Measurements from ENCODE around the gene SHB. TPM values are rescaled to one million over a fixed set of nuclear protein-coding genes. Genes with fewer than 3 reads are reported as not detected.

Gene SHB
- total RNA-seq, 1 experiment from 2014 or later: 28.7 TPM

DNA sequence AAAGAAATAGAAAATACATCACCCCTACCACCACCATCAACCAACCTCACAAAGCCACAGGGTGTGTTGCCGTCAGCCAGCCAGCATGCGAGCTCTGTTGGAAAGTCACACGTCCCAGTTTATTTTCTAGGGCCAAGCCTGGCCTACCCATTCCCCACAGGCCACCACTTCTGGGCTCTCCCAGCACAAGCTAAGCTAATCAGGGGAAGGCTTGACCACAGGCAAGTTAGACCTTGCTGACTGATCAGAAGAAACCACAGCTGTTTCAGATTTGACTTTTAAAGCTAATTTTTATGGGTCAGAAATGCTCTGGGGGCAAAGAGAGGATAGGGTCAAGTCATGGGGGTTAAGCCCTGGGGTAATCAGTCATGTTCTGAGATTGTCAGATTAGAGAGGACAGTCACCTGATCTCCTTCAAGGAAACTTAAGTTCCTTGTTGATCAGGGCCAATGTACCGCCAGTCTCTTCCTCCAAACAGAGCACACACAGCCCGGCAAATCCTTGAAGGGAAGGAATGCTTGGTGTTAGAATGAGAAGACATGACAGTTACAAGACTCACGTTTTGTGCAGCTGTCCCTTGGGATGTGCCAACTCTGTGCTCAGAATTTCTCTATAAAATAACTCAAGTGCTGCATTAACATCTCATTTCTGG is 7.6 kb downstream of the SHB start (continued):
- TF ChIP-seq, protein P1, sequence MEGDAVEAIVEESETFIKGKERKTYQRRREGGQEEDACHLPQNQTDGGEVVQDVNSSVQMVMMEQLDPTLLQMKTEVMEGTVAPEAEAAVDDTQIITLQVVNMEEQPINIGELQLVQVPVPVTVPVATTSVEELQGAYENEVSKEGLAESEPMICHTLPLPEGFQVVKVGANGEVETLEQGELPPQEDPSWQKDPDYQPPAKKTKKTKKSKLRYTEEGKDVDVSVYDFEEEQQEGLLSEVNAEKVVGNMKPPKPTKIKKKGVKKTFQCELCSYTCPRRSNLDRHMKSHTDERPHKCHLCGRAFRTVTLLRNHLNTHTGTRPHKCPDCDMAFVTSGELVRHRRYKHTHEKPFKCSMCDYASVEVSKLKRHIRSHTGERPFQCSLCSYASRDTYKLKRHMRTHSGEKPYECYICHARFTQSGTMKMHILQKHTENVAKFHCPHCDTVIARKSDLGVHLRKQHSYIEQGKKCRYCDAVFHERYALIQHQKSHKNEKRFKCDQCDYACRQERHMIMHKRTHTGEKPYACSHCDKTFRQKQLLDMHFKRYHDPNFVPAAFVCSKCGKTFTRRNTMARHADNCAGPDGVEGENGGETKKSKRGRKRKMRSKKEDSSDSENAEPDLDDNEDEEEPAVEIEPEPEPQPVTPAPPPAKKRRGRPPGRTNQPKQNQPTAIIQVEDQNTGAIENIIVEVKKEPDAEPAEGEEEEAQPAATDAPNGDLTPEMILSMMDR (IDR thresholded peaks at IDR 0.05 in 2 of 3, conservative IDR thresholded peaks at IDR 0.05 in 1 of 3; ENCODE audit: borderline replicate concordance in 1 of 3, insufficient read depth in 1 of 3, low read depth in 2 of 3, low read length in 2 of 3): no peak
- no peak for TF ChIP-seq ELF1 (IDR thresholded peaks at IDR 0.05; ENCODE audit: borderline replicate concordance, low read depth)
- TF ChIP-seq, protein P2, sequence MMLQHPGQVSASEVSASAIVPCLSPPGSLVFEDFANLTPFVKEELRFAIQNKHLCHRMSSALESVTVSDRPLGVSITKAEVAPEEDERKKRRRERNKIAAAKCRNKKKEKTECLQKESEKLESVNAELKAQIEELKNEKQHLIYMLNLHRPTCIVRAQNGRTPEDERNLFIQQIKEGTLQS (IDR thresholded peaks at IDR 0.05): no peak
- TF ChIP-seq, protein P3, sequence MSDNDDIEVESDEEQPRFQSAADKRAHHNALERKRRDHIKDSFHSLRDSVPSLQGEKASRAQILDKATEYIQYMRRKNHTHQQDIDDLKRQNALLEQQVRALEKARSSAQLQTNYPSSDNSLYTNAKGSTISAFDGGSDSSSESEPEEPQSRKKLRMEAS (IDR thresholded peaks at IDR 0.05): no peak
- no peak for TF ChIP-seq FOSL1 (IDR thresholded peaks at IDR 0.05; ENCODE audit: low read depth)
- TF ChIP-seq, protein P4, sequence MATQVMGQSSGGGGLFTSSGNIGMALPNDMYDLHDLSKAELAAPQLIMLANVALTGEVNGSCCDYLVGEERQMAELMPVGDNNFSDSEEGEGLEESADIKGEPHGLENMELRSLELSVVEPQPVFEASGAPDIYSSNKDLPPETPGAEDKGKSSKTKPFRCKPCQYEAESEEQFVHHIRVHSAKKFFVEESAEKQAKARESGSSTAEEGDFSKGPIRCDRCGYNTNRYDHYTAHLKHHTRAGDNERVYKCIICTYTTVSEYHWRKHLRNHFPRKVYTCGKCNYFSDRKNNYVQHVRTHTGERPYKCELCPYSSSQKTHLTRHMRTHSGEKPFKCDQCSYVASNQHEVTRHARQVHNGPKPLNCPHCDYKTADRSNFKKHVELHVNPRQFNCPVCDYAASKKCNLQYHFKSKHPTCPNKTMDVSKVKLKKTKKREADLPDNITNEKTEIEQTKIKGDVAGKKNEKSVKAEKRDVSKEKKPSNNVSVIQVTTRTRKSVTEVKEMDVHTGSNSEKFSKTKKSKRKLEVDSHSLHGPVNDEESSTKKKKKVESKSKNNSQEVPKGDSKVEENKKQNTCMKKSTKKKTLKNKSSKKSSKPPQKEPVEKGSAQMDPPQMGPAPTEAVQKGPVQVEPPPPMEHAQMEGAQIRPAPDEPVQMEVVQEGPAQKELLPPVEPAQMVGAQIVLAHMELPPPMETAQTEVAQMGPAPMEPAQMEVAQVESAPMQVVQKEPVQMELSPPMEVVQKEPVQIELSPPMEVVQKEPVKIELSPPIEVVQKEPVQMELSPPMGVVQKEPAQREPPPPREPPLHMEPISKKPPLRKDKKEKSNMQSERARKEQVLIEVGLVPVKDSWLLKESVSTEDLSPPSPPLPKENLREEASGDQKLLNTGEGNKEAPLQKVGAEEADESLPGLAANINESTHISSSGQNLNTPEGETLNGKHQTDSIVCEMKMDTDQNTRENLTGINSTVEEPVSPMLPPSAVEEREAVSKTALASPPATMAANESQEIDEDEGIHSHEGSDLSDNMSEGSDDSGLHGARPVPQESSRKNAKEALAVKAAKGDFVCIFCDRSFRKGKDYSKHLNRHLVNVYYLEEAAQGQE (IDR thresholded peaks at IDR 0.05; ENCODE audit: low read depth): no peak

DNA sequence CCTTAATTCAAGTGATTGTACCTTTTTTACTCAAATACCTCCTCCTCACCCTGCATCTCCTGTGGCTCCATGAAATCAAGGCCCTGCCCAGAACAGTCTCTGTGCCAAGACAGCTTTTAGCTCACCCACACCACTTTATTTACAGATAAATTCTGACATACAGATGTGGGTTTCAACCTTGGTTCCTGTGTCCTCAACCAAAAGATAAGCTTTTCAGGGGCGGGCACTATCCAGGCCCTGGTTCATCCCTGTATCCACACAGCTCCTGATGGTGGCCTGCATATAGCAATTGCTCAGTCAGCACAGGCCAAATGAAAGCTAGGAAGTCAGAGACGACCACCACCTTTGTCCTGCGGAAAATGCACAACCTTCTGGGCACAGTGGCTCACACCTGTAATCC is 8.3 kb downstream of the SHB start:
- POLR2A ChIA-PET: no interaction called here
- intact Hi-C loops (cut with micrococcal nuclease): loop anchor here (10.0 kb wide), 1 partner anchor 46 kb away; no protein-coding TSS in a partner anchor
- no peak overlapping the region for H3K27ac ChIP-seq (ENCODE audit: low read depth, low read length)
- H3K9me2 ChIP-seq (ENCODE audit: insufficient read depth): no peaks in the 10 kb centered on the region
- peaks cover under 1 to 2% of the 10 kb centered on the region in 2 experiments; a peak in 2 of 4 replicates for H3K36me3 ChIP-seq (ENCODE audit: control insufficient read depth in 1 of 2, insufficient read depth in 2 of 2, low read length in 2 of 2)
- no peaks in the 10 kb centered on the region for H3K9me3 ChIP-seq (ENCODE audit: control insufficient read depth in 1 of 2, insufficient read depth in 1 of 2, low read depth in 1 of 2, low read length in 2 of 2)
- peaks cover 31 to 49% of the 10 kb centered on the region in 2 experiments for H3K4me1 ChIP-seq (ENCODE audit: control insufficient read depth in 1 of 2, insufficient read depth in 2 of 2, low read length in 2 of 2)
- no peak overlapping the region for H2AFZ ChIP-seq (ENCODE audit: low read depth, low read length, poor library complexity, severe bottlenecking)
- DNase-seq (ENCODE audit: low read depth, low spot score): no peak
- RAD21 ChIA-PET (ENCODE audit: low non-redundant PET in 1 of 2, low total read pairs in 2 of 2, uncharacterized antibody in 2 of 2, unreplicated experiment in 2 of 2): no interaction called here
- H3K4me3 ChIP-seq (replicated peaks in 1 of 2; ENCODE audit: low read depth in 1 of 2, low read length in 2 of 2): no peak overlapping the region
- H3K27me3 ChIP-seq (ENCODE audit: insufficient read depth, low read length): no peaks in the 10 kb centered on the region
- no peak for ATAC-seq
- CTCF ChIA-PET: no interaction called here
- peaks cover 98% of the 10 kb centered on the region for H3K79me2 ChIP-seq (ENCODE audit: insufficient read depth, low read length)
- H4K20me1 ChIP-seq (ENCODE audit: insufficient read depth): peaks cover 31% of the 10 kb centered on the region; the same call in 1 of the 2 replicates
- H3K9ac ChIP-seq (ENCODE audit: low read length): no peak overlapping the region
- no peak overlapping the region for H3K4me2 ChIP-seq (ENCODE audit: low read length)
- BruUV-seq (replicated peaks): no TSS peak
- no peak for TF ChIP-seq ZFX (IDR thresholded peaks at IDR 0.05)
- TF ChIP-seq, protein P5, sequence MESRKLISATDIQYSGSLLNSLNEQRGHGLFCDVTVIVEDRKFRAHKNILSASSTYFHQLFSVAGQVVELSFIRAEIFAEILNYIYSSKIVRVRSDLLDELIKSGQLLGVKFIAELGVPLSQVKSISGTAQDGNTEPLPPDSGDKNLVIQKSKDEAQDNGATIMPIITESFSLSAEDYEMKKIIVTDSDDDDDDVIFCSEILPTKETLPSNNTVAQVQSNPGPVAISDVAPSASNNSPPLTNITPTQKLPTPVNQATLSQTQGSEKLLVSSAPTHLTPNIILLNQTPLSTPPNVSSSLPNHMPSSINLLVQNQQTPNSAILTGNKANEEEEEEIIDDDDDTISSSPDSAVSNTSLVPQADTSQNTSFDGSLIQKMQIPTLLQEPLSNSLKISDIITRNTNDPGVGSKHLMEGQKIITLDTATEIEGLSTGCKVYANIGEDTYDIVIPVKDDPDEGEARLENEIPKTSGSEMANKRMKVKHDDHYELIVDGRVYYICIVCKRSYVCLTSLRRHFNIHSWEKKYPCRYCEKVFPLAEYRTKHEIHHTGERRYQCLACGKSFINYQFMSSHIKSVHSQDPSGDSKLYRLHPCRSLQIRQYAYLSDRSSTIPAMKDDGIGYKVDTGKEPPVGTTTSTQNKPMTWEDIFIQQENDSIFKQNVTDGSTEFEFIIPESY (IDR thresholded peaks at IDR 0.05; ENCODE audit: extremely low read depth, insufficient replicate concordance, low read length): no peak
- TF ChIP-seq SRF (IDR thresholded peaks at IDR 0.05; ENCODE audit: low read depth): no peak
- no peak for TF ChIP-seq ELF1 (IDR thresholded peaks at IDR 0.05; ENCODE audit: borderline replicate concordance, low read depth)
- TF ChIP-seq TCF7L2 (IDR thresholded peaks at IDR 0.05; ENCODE audit: borderline replicate concordance, extremely low read depth, insufficient read depth, insufficient read length): no peak
- TF ChIP-seq EZH2 (IDR thresholded peaks at IDR 0.05): no peak
- no peak for TF ChIP-seq EGR1 (IDR thresholded peaks at IDR 0.05; ENCODE audit: low read depth)
- TF ChIP-seq CEBPB (IDR thresholded peaks at IDR 0.05; ENCODE audit: low read depth): no peak
